Mammary epithelial cell (primary cell): ENCODE results near the gene VSIG10L.

Experiments
- CTCF ChIP-seq, 2 donors: IDR thresholded peaks in 1 of 2; conservative IDR thresholded peaks in 1 of 2; 2 replicates each; pipeline ENCODE4 v1.5.1; 2011 to 2012; ENCODE audit warnings: inconsistent platforms in 2 of 2, low read length in 2 of 2, mild to moderate bottlenecking in 2 of 2, control low read depth in 1 of 2, low read depth in 1 of 2; ENCODE audit not compliant: insufficient read depth in 1 of 2; ENCODE audit errors: extremely low read depth in 1 of 2
- EZH2 ChIP-seq: IDR thresholded peaks from 2 replicates; pipeline ENCODE4 v1.6.1; 2012; ENCODE audit warnings: low read length, inconsistent platforms, borderline replicate concordance

- TF ChIP-seq CTCF (conservative IDR thresholded peaks at IDR 0.05 in 1 of 2, IDR thresholded peaks at IDR 0.05 in 1 of 2; ENCODE audit: extremely low read depth in 1 of 2, insufficient read depth in 1 of 2, low read depth in 1 of 2, low read length in 2 of 2) = no peak
- TF ChIP-seq EZH2 = no peak
Measured at GRCh38 chr19:51297406-51297805, 44.5 kb downstream of the VSIG10L start.
